GM18498 (cell line): Measurements from ENCODE around the gene CYTH4.

Experiments
- ATAC-seq: cut with Tn5 transposase; IDR thresholded peaks from one replicate; pipeline ENCODE4 v1.9.1; 2021; ENCODE audit warnings: mild to moderate bottlenecking, moderate library complexity; ENCODE audit not compliant: unreplicated experiment

Gene CYTH4

DNA sequence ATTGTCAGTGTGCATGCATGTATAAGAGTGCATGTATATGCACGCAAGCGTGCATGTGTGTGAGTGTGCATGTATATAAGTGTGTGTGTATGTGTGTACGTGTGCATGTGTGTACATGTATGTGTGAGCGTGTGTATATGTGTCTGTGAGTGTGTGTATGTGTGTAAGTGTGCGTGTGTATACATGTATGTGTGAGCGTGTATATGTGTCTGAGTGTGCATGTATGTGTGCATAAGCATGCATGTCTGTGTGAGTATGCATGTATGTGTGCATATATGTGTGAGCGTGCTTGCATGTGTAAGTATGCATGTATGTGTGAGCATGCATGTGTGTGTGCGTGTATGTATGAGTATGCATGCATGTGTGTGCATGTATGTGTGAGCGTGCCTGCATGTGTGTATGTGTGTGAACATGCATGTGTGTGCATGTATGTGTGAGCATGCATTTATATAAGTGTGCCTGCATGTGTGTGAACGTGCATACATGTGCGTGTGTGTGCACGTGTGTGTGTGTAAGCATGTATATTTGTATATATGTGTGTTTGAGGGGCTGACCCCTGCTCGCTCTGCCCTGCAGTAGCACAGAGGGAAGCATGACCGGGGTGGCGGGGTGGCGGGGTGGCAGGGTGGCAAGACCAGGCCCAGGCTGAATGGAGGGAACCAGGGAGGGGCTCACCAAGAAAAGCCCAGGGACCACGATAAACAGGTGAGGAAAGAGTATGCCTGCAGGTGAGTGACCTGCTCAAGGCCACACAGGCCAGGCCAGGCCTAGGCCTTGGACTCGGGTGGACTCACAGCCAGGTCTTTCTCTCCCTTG, 26.3 kb downstream of the CYTH4 start:
- no peak for ATAC-seq

DNA sequence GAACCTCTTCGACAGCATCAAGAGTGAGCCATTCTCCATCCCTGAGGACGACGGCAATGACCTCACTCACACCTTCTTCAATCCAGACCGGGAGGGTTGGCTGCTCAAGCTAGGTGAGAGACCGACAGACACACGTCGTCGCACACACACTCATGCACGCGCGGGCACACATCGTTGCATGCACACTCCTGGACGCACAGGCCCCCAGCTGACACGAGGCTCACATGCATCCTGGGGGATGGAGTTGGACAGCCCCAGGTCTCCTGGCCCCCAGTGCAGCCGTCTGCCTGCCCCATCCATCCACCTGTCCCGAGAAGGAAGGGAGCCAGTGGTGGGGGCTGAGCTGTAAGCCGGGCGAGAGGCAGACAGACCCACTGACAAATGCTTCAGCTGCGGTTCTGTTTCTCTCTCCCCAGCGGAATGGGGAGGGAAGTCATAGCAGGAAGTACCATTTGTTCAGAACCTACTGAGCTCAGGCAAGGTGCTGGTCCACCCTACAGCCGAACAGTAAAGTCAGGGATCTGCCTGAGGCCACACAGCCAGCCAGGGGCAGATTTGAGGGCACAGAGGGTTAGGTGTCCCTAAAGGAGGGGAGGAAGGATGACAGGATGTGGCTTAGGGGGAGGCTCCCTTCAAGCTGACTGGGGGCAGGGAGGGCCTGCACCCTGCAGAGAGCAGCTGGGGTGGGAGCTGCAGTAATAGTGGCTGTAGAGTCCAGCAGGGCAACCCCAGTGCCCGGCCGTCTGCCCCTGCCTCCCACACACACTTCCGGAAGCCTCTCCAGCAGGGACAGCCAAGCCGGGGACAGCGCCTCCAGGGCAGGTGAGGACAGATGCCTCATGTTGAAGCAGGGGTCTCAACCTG, 27.1 kb downstream of the CYTH4 start:
- no peak for ATAC-seq

DNA sequence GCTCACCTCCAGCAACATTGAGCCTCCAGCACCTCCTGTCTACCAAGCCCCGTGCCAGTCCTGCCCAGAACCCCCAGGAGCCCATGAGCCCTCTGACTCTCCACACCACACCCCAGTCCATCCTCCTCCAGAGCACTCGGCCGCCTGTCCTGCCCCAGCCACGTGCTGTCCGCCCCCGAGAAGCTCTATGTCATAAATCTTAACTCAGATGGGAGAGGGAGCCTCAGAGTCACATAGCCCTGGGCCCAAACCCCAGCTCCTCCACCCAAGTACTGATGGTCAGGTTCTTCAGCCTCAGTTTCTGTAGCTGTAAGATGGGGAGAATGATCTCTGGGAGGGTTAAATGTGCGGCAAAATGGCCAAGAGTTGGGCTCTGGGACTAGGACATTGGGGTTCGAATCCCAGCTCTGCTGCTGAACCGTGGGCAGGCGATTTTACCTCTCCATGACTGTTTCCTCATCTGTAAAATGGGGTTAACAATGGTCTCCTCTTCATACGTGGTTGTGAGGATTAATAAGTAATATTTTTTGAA, 27.8 kb downstream of the CYTH4 start:
- no peak for ATAC-seq

GRCh38 chr22:37310815-37311595, 28.7 kb downstream of the CYTH4 start:
- no peak for ATAC-seq

- no peak for ATAC-seq
Measured at GRCh38 chr22:37311761-37312312, 29.5 kb downstream of the CYTH4 start.

DNA sequence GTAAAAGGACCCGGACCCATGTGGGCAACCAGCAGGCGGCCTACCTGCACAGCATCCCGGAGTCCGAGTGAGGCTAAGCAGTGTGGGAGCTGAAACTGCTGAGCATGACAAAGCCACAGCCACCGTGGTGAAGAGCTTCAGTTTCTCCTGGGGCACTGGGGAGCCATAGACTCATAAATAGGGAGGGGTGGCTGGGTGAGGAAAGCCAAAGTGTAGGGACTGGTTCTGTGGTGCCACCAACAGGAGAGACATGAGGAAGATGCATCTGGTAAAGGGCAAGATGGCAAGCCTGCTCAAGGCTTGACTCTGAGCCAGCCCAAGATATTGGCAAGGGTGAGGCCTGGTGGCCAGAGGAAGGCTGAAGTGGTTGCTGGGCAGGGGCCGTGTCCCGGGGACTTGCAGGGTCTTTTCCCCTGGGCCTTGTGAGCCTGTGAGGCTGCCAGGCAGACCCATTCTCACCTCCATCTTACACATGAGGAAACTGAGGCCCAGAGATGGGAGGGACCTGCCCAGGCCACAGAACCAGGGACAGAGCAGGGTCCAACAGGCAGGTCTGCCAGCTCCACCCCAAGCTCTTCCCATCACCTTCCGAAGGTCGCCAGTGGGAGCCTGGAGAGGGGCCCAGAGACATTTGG, 30.4 kb downstream of the CYTH4 start:
- no peak for ATAC-seq

- ATAC-seq, result no peak
Measured at GRCh38 chr22:37313376-37314314, 31.3 kb downstream of the CYTH4 start.

DNA sequence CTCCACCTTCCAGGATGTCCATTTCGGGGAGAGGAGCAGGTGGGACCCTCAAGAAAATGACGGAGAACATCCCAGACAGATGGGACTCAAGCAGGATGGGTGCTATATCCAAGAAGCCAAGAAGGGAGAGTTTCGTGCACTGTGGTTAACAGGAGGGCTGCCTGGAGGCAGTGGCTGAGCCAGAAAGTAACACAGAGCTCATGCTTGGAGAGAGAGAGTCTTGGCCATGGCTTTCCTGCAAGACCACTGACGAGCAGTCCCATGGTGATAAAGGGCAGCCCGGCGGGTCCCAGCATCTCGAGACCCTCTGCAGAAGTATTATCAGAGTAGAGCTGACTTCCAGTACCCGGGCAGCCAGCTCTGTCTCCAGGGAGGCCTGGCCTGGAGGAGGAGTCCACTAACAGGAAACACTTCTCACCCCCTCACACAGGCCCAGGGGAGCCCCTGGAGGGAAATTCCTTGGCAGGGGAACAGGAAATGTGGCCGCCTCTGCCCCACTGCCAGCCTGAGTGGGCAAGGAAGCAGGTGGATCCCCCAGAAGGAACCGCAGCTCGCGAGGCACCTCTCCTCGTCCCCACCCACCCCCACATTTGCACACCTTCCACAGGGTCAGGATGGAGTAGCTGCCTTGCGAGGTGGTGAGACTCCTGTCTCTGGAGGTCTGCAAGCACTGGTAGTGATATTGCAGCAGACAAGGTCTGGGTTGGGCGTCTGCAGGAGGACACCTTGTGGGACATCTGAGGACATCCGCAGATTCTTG, 32.2 kb downstream of the CYTH4 start:
- no peak for ATAC-seq

GRCh38 chr22:37316405-37316804, 34.1 kb downstream of the CYTH4 start:
- no peak for ATAC-seq

DNA sequence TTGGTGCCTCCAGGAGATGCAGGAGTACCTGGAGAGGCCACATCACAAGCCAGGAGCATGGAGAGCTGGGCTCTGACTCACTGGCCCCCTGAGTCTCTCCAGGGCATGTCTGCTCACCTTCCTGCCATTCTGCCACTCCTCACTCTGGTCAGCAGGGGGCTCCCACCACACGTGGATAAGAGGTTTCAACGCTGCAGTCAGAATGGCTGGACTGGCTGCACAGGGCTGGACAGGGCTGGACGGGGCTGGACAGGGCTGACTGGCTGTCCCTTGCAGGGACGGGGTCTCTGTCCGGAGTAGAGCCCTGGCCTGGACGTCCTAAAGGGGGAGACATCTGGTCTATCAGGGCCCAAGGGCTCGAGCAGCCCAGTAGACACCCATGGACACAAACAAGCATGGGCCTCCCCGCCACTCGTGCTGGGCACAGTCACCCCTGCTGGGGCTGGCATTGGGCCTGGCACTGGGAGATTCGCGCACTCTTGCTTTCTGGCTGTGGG, 34.6 kb downstream of the CYTH4 start:
- no peak for ATAC-seq

GRCh38 chr22:37317698-37318210, 35.4 kb downstream of the CYTH4 start:
- ATAC-seq, result no peak

GRCh38 chr22:37318364-37319109, 36.2 kb downstream of the CYTH4 start:
- ATAC-seq, result no peak

DNA sequence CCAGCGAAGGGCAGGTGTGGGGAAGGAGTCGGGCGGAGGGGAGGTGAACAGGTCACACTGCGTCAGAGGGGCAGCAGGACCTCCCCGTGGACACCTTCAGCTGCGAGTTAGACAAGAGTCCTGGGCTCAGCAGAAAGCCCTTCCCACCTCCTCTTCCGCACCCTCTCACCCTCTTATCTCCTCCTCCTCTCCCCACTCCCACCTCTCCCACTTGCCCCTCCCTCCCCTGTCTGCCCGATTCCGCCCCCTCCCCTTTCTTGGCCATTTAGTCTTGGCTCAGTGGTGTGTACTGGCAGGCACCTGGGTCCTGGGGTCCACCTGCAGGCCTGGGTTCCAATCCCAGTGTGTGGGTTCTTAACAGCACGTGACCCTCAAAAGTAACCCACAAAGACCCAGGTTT, 37.2 kb downstream of the CYTH4 start:
- no peak for ATAC-seq

DNA sequence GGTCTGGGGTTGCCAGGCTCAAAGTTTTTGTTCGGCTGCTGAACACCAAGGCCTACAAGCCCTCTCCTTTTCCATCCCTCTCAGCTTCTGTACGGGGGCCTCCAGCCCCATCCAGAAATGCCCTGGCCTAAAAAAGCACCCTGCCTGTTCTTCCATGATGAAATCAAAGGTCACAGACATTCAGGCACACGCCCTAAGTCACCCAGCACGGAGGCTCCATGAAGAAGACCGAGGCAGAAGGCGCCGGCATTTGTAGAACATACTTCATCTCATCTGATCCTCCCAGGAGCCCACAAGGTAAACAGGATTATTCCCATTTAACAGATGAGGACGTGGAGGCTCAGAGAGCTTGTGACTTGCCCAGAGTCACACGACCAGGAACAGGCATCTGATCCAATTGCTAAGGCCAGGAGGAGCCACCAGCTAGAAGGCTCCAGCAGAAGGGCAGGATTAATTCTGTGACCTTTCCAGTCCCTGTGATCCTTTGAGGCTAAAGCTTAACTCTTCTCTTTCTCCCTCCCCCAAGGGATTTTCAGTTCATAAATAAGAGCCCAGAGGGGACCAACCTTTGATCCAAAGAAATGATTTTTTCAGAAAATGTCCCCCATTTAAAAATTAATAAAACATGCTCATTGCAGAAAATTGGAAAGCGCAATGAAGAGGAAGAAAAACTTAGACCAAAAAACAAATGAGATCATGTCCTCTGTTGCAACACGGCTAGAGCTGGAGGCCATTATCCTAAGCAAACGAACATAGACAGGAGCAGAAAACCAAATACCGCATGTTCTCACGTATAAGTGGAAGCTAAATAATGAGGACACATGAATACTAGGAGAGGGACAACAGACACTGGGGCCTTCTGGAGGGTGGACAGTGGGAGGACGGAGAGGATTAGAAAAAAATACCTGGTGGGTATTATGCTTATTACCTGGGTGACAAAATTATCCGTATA, 38.7 kb downstream of the CYTH4 start:
- no peak for ATAC-seq

DNA sequence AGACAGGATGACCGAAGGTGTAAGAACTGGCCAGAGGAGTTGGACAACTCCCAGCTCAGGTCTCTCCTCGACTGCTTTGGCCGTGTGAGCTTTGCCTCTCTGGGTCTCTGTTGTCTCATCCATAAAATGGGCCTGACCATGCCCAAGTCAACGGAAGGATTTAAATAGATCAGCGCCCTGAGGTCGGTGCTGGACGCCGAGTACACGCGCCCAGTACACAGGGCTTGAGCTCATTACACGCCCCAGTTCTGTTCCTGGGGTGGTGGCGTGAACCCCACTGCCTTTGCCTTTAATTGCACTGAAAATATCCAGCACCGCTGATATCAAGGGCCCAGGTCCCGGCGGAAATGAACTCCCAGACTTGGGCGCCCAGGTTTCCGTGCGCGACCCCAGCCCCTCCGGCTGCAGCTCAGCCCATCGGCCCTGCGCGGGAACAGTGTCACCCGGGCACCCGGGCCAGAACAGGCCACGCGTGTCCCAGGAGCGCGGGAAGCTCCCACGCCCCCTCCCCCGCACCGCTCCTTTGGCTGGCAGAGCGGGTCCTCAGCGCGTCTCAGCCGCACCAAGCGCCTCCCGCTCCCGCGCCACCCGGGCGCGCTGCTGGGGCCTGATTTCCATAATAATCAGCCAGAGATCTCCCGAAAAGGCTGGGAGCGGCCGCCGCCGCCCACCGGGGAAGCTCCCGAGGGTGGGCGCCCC, 42.2 kb downstream of the CYTH4 start:
- ATAC-seq, result no peak

GRCh38 chr22:37325039-37325395, 42.7 kb downstream of the CYTH4 start:
- ATAC-seq, result no peak
